Tibial nerve (tissue), 4 donors: Measurements from ENCODE around the gene HHLA2. TPM values are rescaled to one million over a fixed set of nuclear protein-coding genes. Genes with fewer than 3 reads are reported as not detected.

ENCODE experiments used
- DNase-seq, 2 donors: peaks; one replicate each; pipeline ENCODE4 v3.0.0-alpha.2; 2019; ENCODE audit warnings: low spot score in 2 of 2
- H3K27ac ChIP-seq, 4 donors: fragments of 200-600 bp; sonication (generic) in 3 of 4; one replicate each; pipeline ENCODE4 v1.5.1; 2017 to 2019; ENCODE audit warnings: mild to moderate bottlenecking in 1 of 4
- H3K27me3 ChIP-seq, 2 donors: fragments of 200-600 bp; sonication (generic) in 1 of 2; one replicate each; pipeline versions ENCODE4 v1.5.1 to v1.6.0; 2017 to 2019
- H3K36me3 ChIP-seq, 3 donors: fragments of 200-600 bp; sonication (generic); one replicate each; pipeline ENCODE4 v1.5.1; 2018 to 2019
- H3K4me1 ChIP-seq, 4 donors: fragments of 200-600 bp; sonication (generic) in 3 of 4; one replicate each; pipeline ENCODE4 v1.5.1; 2017 to 2019
- H3K4me3 ChIP-seq, 4 donors: fragments of 200-600 bp; sonication (generic) in 3 of 4; one replicate each; pipeline ENCODE4 v1.5.1; 2017 to 2019; ENCODE audit warnings: mild to moderate bottlenecking in 1 of 4, moderate library complexity in 1 of 4
- H3K9me3 ChIP-seq, 4 donors: fragments of 200-600 bp; sonication (generic) in 3 of 4; one replicate each; pipeline ENCODE4 v1.5.1; 2017 to 2019
- CTCF ChIP-seq, 5 experiments: fragments of 200-600 bp in 3 of 5; fragments of 450-650 bp in 2 of 5; sonication (generic) in 3 of 5; IDR thresholded peaks; one replicate each; pipeline ENCODE4 v1.5.1; 2016 to 2019; ENCODE audit warnings: antibody characterized with exemption in 5 of 5, mild to moderate bottlenecking in 3 of 5, moderate library complexity in 2 of 5
- EP300 ChIP-seq, 2 donors: sonication (generic); formaldehyde crosslinking; IDR thresholded peaks; one replicate each; pipeline ENCODE4 v1.6.1; 2017; ENCODE audit warnings: antibody characterized with exemption in 2 of 2, mild to moderate bottlenecking in 1 of 2
- POLR2A ChIP-seq, 2 donors: fragments of 450-650 bp; IDR thresholded peaks; one replicate each; pipeline ENCODE4 v1.6.1; 2017; ENCODE audit warnings: antibody characterized with exemption in 2 of 2, mild to moderate bottlenecking in 2 of 2, moderate library complexity in 2 of 2
- WGBS, 2 donors: methylation state at CpG; one replicate each; pipeline ENCODE4 v1.1.5; 2018; 5-methylcytosine and 5-hydroxymethylcytosine counted together
- total RNA-seq, 4 donors: library from RNA; depleted of rRNA; stranded (reverse); fragments of >200 nt; gene quantifications; one replicate each; pipeline ENCODE4 v1.1.0, GENCODE V29; 2016

HHLA2 gene
- total RNA-seq, 4 donors from 2014 or later = 0.21 to 6.1 TPM; not detected in 2

GRCh38 chr3:108380128-108380795 lies 83.9 kb downstream of the HHLA2 start:
- no peaks in the 10 kb centered on the region for H3K27me3 ChIP-seq
- no peaks in the 10 kb centered on the region for H3K36me3 ChIP-seq
- 83 to 86% methylated on average over 7 of the region's 7 CpGs for WGBS, 2 donors
- no peak overlapping the region for H3K4me3 ChIP-seq
- DNase-seq = no peak
- no peaks in the 10 kb centered on the region for H3K4me1 ChIP-seq
- no peak for TF ChIP-seq EP300 (IDR thresholded peaks at IDR 0.05)
- TF ChIP-seq CTCF (IDR thresholded peaks at IDR 0.05) = no peak
- no peak for TF ChIP-seq POLR2A (IDR thresholded peaks at IDR 0.05)
- no peaks in the 10 kb centered on the region for H3K9me3 ChIP-seq
- no peak overlapping the region for H3K27ac ChIP-seq

GRCh38 chr3:108381529-108382140 lies 85.3 kb downstream of the HHLA2 start:
- no peaks in the 10 kb centered on the region for H3K27me3 ChIP-seq
- no peaks in the 10 kb centered on the region for H3K36me3 ChIP-seq
- no peaks in the 10 kb centered on the region for H3K4me1 ChIP-seq
- no peak overlapping the region for H3K27ac ChIP-seq
- H3K9me3 ChIP-seq = no peaks in the 10 kb centered on the region
- no peak overlapping the region for H3K4me3 ChIP-seq
- WGBS, 2 donors = 41 to 48% methylated on average over 3 of the region's 3 CpGs
- DNase-seq = no peak
- no peak for TF ChIP-seq POLR2A (IDR thresholded peaks at IDR 0.05)
- no peak for TF ChIP-seq CTCF (IDR thresholded peaks at IDR 0.05)
- TF ChIP-seq EP300 (IDR thresholded peaks at IDR 0.05) = no peak

GRCh38 chr3:108383306-108383705 lies 87.0 kb downstream of the HHLA2 start:
- Histone ChIP-seq H3K9me3 (no peaks in the 10 kb centered on the region), H3K27me3 (no peaks in the 10 kb centered on the region), H3K4me3 (no peak overlapping the region), H3K27ac (no peak overlapping the region), H3K36me3 (no peaks in the 10 kb centered on the region), H3K4me1 (no peaks in the 10 kb centered on the region)
- no peak for DNase-seq
- TF ChIP-seq POLR2A (IDR thresholded peaks at IDR 0.05) (no peak), EP300 (IDR thresholded peaks at IDR 0.05) (no peak), CTCF (IDR thresholded peaks at IDR 0.05) (no peak)

- no peak overlapping the region for H3K4me3 ChIP-seq
Observed at GRCh38 chr3:108387063-108387462, 90.7 kb downstream of the HHLA2 start.

More at GRCh38 chr3:108387063-108387462, 90.7 kb downstream of the HHLA2 start:
- Histone ChIP-seq H3K27me3 (no peaks in the 10 kb centered on the region), H3K27ac (no peak overlapping the region), H3K9me3 (no peaks in the 10 kb centered on the region), H3K36me3 (no peaks in the 10 kb centered on the region), H3K4me1 (peaks cover 0 to 3% (median 0%) of the 10 kb centered on the region in 4 donors)
- WGBS, 2 donors = 91 to 96% methylated on average over 1 of the region's 1 CpG
- no peak for TF ChIP-seq EP300 (IDR thresholded peaks at IDR 0.05)
- no peak for TF ChIP-seq POLR2A (IDR thresholded peaks at IDR 0.05)
- TF ChIP-seq CTCF (IDR thresholded peaks at IDR 0.05) = no peak
- no peak for DNase-seq
